ENCODE data around the gene ARVCF. TPM values are rescaled to one million over a fixed set of nuclear protein-coding genes. Genes with fewer than 3 reads are reported as not detected.

Gene ARVCF
- total and polyA plus RNA-seq, 5 donors from 2014 or later, result 0.39 to 2.7 (median 0.47) TPM; not detected in 1

DNA sequence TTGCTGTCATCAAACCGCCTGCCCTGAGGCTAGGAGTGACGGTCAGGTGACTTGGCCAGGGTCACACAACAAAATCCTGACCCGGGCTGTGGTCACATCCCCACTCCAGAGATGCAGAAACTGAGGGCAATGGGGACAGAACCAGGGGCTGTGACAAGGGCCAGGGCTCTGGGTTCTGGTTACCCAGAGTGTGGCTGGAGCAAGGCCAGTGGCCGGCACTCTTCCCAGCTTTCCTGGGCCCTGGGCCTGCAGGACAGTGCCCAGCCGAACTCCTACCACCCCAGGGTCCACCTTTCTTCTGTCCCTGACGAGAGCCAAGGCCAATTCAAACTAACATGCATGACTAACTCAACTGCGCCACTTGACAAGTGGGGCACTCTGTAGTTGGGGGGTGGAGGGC is 35.9 kb downstream of the ARVCF start:
- no peak overlapping the region for H3K27ac ChIP-seq (ENCODE audit: insufficient read depth, low read length, poor library complexity, severe bottlenecking)
- ATAC-seq (ENCODE audit: low read depth in 2 of 2) (no peak), DNase-seq (no peak)
- H3K27me3 ChIP-seq (ENCODE audit: control insufficient read depth, insufficient read depth, low read length), result no peaks in the 10 kb centered on the region
- no peak overlapping the region for H3K4me3 ChIP-seq (ENCODE audit: low read depth, low read length)
- Mint-ChIP-seq H3K27me3 (peaks cover 8% of the 10 kb centered on the region), H3K4me1 (peaks cover 0 to 2% (median 0%) of the 10 kb centered on the region in 4 donors), H3K27ac (no peak overlapping the region), H3K4me3 (no peak overlapping the region), H3K36me3 (no peaks in the 10 kb centered on the region), H3K9me3 (no peaks in the 10 kb centered on the region)
- H3K4me1 ChIP-seq (ENCODE audit: control insufficient read depth, insufficient read depth, low read length, poor library complexity, severe bottlenecking), result no peaks in the 10 kb centered on the region
- no peaks in the 10 kb centered on the region for H3K9me3 ChIP-seq (ENCODE audit: control insufficient read depth in 2 of 2, low read length in 2 of 2)
- no peaks in the 10 kb centered on the region for H3K36me3 ChIP-seq (ENCODE audit: control insufficient read depth, insufficient read depth, low read length)

DNA sequence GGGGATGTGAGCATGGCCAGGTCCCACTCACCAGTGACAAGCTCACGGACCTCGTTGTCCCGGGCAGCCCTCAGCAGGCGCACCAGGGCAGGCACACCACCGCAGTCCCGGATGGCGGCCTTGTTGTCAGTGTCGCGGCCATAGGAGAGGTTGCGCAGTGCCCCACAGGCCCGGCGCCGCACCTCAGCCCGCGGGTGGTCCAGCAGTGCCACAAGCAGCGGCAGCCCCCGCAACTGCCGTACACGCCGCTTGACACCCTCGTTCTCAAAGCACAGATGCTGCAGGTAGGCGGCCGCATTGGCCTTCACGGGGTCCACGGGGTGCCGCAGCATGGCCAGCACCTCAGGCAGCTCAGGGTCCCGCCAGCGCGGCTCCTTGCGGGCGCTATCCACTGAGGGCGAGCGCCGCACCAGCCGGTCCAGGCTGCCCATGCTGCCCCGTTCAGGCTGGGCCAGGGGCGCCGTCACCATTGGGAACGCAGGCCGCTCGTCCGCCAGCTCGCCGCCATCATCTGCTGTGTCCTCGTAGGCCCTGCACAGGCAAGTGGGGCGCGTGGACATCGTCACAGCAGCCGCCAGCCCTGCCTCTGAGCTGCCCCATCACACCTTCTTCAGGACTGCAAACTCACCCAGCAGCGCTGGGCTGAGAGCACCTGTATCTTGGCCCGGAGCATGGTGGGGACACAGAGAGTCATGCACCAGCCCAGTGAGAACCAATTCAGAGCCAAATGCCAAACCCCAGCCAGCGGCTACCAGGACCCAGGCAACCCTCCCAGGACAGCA is 36.7 kb downstream of the ARVCF start:
- no peak for ATAC-seq (ENCODE audit: low read depth in 2 of 2)
- Histone ChIP-seq H3K9me3 (ENCODE audit: control insufficient read depth in 2 of 2, low read length in 2 of 2) (no peaks in the 10 kb centered on the region), H3K27me3 (ENCODE audit: control insufficient read depth, insufficient read depth, low read length) (no peaks in the 10 kb centered on the region), H3K4me3 (ENCODE audit: low read depth, low read length) (no peak overlapping the region), H3K27ac (ENCODE audit: insufficient read depth, low read length, poor library complexity, severe bottlenecking) (no peak overlapping the region), H3K4me1 (ENCODE audit: control insufficient read depth, insufficient read depth, low read length, poor library complexity, severe bottlenecking) (no peaks in the 10 kb centered on the region), H3K36me3 (ENCODE audit: control insufficient read depth, insufficient read depth, low read length) (no peaks in the 10 kb centered on the region)
- peak overlapping the region in 1 of 3 donors; percentile 20 for H3K27ac Mint-ChIP-seq
- H3K4me1 Mint-ChIP-seq, result peaks cover 0 to 2% (median 0%) of the 10 kb centered on the region in 4 donors
- no peaks in the 10 kb centered on the region for H3K36me3 Mint-ChIP-seq
- H3K4me3 Mint-ChIP-seq, result no peak overlapping the region
- DNase-seq, result no peak
- no peaks in the 10 kb centered on the region for H3K9me3 Mint-ChIP-seq
- H3K27me3 Mint-ChIP-seq, result peaks cover 3% of the 10 kb centered on the region

DNA sequence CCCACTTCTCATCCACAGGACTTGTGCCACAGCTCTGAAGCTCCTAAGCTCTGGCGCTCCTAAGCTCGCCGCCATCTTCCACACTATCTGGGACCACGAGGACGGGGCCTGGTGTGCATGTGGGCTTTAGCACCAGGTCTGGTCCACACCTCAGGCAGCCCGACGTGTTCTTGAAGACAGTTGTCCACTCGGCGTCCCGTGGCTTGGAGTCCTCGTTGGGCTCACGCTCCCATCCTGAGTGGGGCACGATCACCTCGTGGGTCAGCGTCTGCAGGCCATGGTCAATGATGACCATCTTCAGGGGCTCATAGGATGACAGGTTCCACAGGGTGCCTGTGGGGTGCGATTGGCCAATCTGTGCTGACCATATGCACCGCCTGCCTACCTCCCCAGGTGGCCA is 37.9 kb downstream of the ARVCF start:
- Mint-ChIP-seq H3K36me3 (no peaks in the 10 kb centered on the region), H3K4me3 (no peak overlapping the region), H3K27me3 (no peaks in the 10 kb centered on the region), H3K4me1 (peaks cover 0 to 3% (median 0%) of the 10 kb centered on the region in 4 donors), H3K9me3 (no peaks in the 10 kb centered on the region), H3K27ac (no peak overlapping the region)
- H3K36me3 ChIP-seq (ENCODE audit: control insufficient read depth, insufficient read depth, low read length), result no peaks in the 10 kb centered on the region
- H3K4me1 ChIP-seq (ENCODE audit: control insufficient read depth, insufficient read depth, low read length, poor library complexity, severe bottlenecking), result no peaks in the 10 kb centered on the region
- DNase-seq (no peak), ATAC-seq (ENCODE audit: low read depth in 2 of 2) (no peak)
- H3K4me3 ChIP-seq (ENCODE audit: low read depth, low read length), result no peak overlapping the region
- H3K9me3 ChIP-seq (ENCODE audit: control insufficient read depth in 2 of 2, low read length in 2 of 2), result no peaks in the 10 kb centered on the region
- H3K27me3 ChIP-seq (ENCODE audit: control insufficient read depth, insufficient read depth, low read length), result no peaks in the 10 kb centered on the region
- no peak overlapping the region for H3K27ac ChIP-seq (ENCODE audit: insufficient read depth, low read length, poor library complexity, severe bottlenecking)

DNA sequence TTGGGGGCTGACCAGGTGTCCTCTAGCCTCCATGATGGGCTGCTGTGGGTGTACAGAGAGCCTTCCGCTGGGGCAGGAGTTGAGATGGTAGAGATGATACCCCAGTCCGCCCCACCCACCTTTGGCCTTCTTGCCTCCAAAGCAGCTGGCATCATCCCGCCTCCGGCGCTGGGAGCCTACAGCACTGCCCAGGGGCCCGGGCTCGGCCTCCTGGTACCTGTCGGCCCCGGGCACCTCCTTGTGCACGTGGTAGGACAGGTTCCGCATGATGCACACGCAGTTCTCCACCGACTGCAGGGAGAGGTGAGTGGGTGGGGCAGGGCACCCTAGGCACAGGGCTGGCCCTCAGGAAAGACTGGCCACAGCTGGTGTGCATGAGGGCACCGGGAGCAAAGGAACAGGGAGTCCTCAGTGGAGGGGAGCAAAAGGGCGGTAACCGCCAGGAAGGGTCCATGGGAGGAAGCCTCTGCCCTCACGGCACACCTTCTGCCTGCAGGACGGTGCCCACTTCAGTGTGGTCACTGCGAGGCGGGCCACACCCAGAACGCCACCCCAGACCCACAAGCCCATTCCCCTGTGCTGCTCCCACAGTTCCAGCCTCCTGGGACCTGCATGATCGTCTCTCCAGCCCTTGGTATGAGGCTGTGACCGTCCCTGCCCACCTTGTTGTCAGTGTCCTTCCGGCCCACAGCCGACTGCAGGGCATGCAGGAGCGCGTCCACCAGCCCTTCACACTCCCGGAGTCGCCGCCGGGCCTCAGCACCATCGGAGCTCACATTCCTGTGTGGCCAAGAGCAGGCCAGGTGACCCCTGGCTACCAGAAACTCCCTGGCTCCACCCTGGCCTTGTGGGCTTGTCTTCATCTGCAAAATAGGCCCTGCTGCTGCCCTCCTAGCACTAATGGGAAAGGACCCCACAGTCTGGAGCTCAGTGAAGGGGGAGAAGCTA is 39.1 kb downstream of the ARVCF start:
- Histone ChIP-seq H3K9me3 (ENCODE audit: control insufficient read depth in 2 of 2, low read length in 2 of 2) (no peaks in the 10 kb centered on the region), H3K4me1 (ENCODE audit: control insufficient read depth, insufficient read depth, low read length, poor library complexity, severe bottlenecking) (no peaks in the 10 kb centered on the region), H3K27ac (ENCODE audit: insufficient read depth, low read length, poor library complexity, severe bottlenecking) (no peak overlapping the region), H3K36me3 (ENCODE audit: control insufficient read depth, insufficient read depth, low read length) (no peaks in the 10 kb centered on the region), H3K4me3 (ENCODE audit: low read depth, low read length) (no peak overlapping the region), H3K27me3 (ENCODE audit: control insufficient read depth, insufficient read depth, low read length) (no peaks in the 10 kb centered on the region)
- Mint-ChIP-seq H3K4me3 (no peak overlapping the region), H3K27me3 (no peaks in the 10 kb centered on the region), H3K36me3 (no peaks in the 10 kb centered on the region), H3K9me3 (no peaks in the 10 kb centered on the region), H3K27ac (no peak overlapping the region), H3K4me1 (peaks cover 0 to 3% (median 0%) of the 10 kb centered on the region in 4 donors)
- no peak for DNase-seq
- no peak for ATAC-seq (ENCODE audit: low read depth in 2 of 2)

DNA sequence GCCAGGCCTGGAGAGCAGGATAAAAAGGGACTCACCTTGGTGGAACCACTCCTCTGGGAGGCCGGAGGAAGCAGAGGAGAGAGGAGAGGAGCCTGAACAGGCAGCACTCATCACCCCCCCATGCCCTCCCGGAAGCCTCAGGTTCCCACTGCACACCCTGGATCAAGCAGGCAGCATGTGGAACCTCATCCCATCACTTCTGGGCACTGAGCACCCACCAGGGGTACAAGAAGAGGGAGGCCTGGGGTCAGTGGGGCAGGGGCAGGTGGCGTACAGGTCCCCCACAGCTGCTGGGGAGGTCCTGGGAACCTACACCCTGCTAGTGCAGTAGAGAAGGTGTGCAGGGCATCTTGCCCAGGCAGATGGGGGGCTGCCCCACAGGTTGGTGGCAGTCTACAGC is 40.0 kb downstream of the ARVCF start:
- H3K4me3 ChIP-seq (ENCODE audit: low read depth, low read length), result no peak overlapping the region
- no peaks in the 10 kb centered on the region for H3K27me3 Mint-ChIP-seq
- no peak overlapping the region for H3K27ac Mint-ChIP-seq
- ATAC-seq (ENCODE audit: low read depth in 2 of 2) (no peak), DNase-seq (no peak)
- H3K27me3 ChIP-seq (ENCODE audit: control insufficient read depth, insufficient read depth, low read length), result no peaks in the 10 kb centered on the region
- no peaks in the 10 kb centered on the region for H3K36me3 Mint-ChIP-seq
- no peaks in the 10 kb centered on the region for H3K9me3 ChIP-seq (ENCODE audit: control insufficient read depth in 2 of 2, low read length in 2 of 2)
- H3K27ac ChIP-seq (ENCODE audit: insufficient read depth, low read length, poor library complexity, severe bottlenecking), result no peak overlapping the region
- no peak overlapping the region for H3K4me3 Mint-ChIP-seq
- H3K4me1 ChIP-seq (ENCODE audit: control insufficient read depth, insufficient read depth, low read length, poor library complexity, severe bottlenecking), result no peaks in the 10 kb centered on the region
- no peaks in the 10 kb centered on the region for H3K9me3 Mint-ChIP-seq
- peaks cover 0 to 7% (median 0%) of the 10 kb centered on the region in 4 donors for H3K4me1 Mint-ChIP-seq
- no peaks in the 10 kb centered on the region for H3K36me3 ChIP-seq (ENCODE audit: control insufficient read depth, insufficient read depth, low read length)

DNA sequence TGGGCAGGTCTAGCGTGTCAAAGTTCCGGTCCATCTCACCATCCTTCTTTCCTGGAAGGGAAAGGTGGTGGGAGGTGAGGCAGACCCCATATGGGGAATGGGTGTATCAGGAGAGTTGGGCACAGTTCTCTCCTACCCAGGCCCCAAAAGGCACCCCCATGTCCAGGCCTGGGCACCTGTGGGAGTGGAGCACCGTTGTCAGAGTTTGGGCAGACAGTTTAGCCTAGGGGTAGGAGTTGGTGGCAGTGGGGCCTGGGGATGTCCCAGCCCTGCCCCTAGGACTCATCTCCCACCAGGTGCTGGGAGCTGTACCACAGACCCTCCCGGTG is 41.0 kb downstream of the ARVCF start:
- no peak overlapping the region for H3K4me3 ChIP-seq (ENCODE audit: low read depth, low read length)
- Mint-ChIP-seq H3K36me3 (no peaks in the 10 kb centered on the region), H3K27ac (peak overlapping the region in 1 of 3 donors; percentile 60), H3K4me3 (no peak overlapping the region), H3K4me1 (peaks cover 0 to 12% (median under 1%) of the 10 kb centered on the region in 4 donors), H3K27me3 (no peaks in the 10 kb centered on the region), H3K9me3 (no peaks in the 10 kb centered on the region)
- ATAC-seq (ENCODE audit: low read depth in 2 of 2), result no peak
- H3K36me3 ChIP-seq (ENCODE audit: control insufficient read depth, insufficient read depth, low read length), result no peaks in the 10 kb centered on the region
- H3K27me3 ChIP-seq (ENCODE audit: control insufficient read depth, insufficient read depth, low read length), result no peaks in the 10 kb centered on the region
- no peak for DNase-seq
- H3K9me3 ChIP-seq (ENCODE audit: control insufficient read depth in 2 of 2, low read length in 2 of 2), result no peaks in the 10 kb centered on the region
- peaks cover 3% of the 10 kb centered on the region for H3K4me1 ChIP-seq (ENCODE audit: control insufficient read depth, insufficient read depth, low read length, poor library complexity, severe bottlenecking)
- H3K27ac ChIP-seq (ENCODE audit: insufficient read depth, low read length, poor library complexity, severe bottlenecking), result no peak overlapping the region

DNA sequence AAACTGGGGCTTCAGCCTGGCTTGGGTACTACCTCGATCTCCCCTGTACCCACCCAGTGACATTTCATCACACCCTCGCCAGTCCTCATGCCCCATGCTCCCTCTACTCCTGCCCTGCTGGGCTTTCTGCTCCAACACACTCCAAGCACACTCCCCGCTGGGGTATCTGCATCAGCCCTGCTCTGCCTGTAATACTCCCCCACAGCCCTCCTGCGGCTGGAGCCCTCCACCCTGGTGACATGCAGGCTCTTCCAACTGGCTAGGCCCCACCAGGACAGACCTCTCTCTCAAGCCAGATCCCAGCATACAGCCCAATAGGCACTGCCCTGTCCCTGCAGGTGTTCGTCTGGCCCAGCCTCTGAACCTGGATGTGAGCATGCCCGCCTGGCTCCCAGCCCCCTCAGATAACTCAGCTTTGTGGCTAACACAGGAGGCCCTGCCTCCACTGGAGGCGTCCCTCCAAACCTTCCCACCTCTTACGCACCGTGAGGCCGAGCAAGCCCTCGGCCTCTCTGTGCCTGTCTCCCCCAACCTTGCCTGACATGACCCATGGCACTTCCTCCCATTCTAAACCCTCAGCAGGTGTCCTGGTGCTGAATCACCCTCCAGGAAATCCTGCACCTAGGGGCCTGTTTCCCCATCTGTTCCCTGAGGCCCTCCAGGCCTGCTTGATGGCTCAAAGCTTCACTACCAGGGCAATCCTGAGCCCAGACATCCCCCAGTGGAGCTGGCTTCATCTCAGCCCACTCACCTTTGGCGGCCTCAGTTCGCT is 41.5 kb downstream of the ARVCF start:
- Mint-ChIP-seq H3K27ac (peak overlapping the region in 1 of 3 donors; percentile 60), H3K36me3 (no peaks in the 10 kb centered on the region), H3K4me1 (peaks cover 0 to 14% (median 2%) of the 10 kb centered on the region in 4 donors), H3K27me3 (no peaks in the 10 kb centered on the region), H3K9me3 (no peaks in the 10 kb centered on the region), H3K4me3 (no peak overlapping the region)
- ATAC-seq (ENCODE audit: low read depth in 2 of 2), result no peak
- Histone ChIP-seq H3K36me3 (ENCODE audit: control insufficient read depth, insufficient read depth, low read length) (no peaks in the 10 kb centered on the region), H3K4me3 (ENCODE audit: low read depth, low read length) (no peak overlapping the region), H3K27ac (ENCODE audit: insufficient read depth, low read length, poor library complexity, severe bottlenecking) (no peak overlapping the region), H3K9me3 (ENCODE audit: control insufficient read depth in 2 of 2, low read length in 2 of 2) (no peaks in the 10 kb centered on the region), H3K27me3 (ENCODE audit: control insufficient read depth, insufficient read depth, low read length) (no peaks in the 10 kb centered on the region), H3K4me1 (ENCODE audit: control insufficient read depth, insufficient read depth, low read length, poor library complexity, severe bottlenecking) (peaks cover 6% of the 10 kb centered on the region)
- DNase-seq, result no peak
